ENCODE data around the gene AQR.

AQR gene

GRCh38 chr15:34890424-34890823, 79.1 kb downstream of the AQR start:
- Histone ChIP-seq H4K91ac (ENCODE audit: low read depth, low read length) (no peak overlapping the region), H2BK120ac (ENCODE audit: insufficient read depth, low read length, poor library complexity) (no peak overlapping the region), H3K27me3 (ENCODE audit: insufficient read depth, low read length) (no peaks in the 10 kb centered on the region), H3K9me3 (ENCODE audit: insufficient read depth, low read depth, low read length) (peaks cover 6% of the 10 kb centered on the region), H3K23ac (ENCODE audit: low read length) (no peak overlapping the region), H3K36me3 (ENCODE audit: control insufficient read depth in 1 of 2, insufficient read depth in 2 of 2, low read length in 2 of 2) (peaks cover 8 to 12% of the 10 kb centered on the region in 2 experiments), H4K12ac (ENCODE audit: low read depth, low read length) (no peak overlapping the region), H3K4ac (ENCODE audit: low read depth, low read length) (no peak overlapping the region), H3K79me1 (ENCODE audit: low read length) (no peaks in the 10 kb centered on the region), H3K27ac (ENCODE audit: low read depth, low read length) (no peak overlapping the region), H3K4me1 (ENCODE audit: control insufficient read depth in 1 of 2, insufficient read depth in 2 of 2, low read length in 2 of 2) (no peaks in the 10 kb centered on the region), H3K14ac (ENCODE audit: low read length) (no peak overlapping the region), H3K4me2 (ENCODE audit: low read length) (no peak overlapping the region), H2AFZ (ENCODE audit: insufficient read depth, low read length, poor library complexity) (no peak overlapping the region), H3K4me3 (ENCODE audit: low read depth, low read length) (no peak overlapping the region), H2BK5ac (ENCODE audit: low read depth, low read length, poor library complexity) (no peak overlapping the region), H2BK12ac (ENCODE audit: low read length) (no peak overlapping the region), H3K79me2 (ENCODE audit: control insufficient read depth, insufficient read depth, low read length, poor library complexity) (no peaks in the 10 kb centered on the region), H4K8ac (ENCODE audit: low read depth, low read length) (no peak overlapping the region), H3K18ac (ENCODE audit: low read length) (no peak overlapping the region), H2AK5ac (ENCODE audit: low read length) (no peak overlapping the region), H3K9ac (ENCODE audit: low read length) (no peak overlapping the region)
- no peak for DNase-seq
- no CpG with 5 or more reads among the region's 2 CpGs for WGBS (ENCODE audit: extremely low coverage, insufficient coverage, insufficient read length)

DNA sequence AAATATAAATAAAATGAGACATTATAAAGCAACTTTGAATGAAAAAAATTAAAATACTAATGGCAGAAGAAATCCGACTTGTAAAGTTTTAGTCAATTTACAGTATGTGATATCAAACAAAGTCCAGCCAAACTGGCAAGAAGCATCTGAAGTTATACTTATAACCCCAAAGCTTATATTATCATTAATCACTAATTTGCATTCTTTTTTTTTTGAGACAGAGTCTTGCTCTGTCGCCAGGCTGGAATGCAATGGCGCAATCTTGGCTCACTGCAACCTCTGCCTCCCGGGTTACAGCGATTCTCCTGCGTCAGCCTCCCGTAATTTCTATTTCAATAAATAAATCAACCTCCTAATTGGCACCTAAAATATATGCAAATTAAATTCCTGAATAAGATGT, 80.1 kb downstream of the AQR start:
- WGBS (ENCODE audit: extremely low coverage, insufficient coverage, insufficient read length) = no CpG with 5 or more reads among the region's 7 CpGs
- H3K4me3 ChIP-seq (ENCODE audit: low read depth, low read length) = no peak overlapping the region
- H2BK5ac ChIP-seq (ENCODE audit: low read depth, low read length, poor library complexity) = no peak overlapping the region
- peaks cover 8 to 9% of the 10 kb centered on the region in 2 experiments for H3K36me3 ChIP-seq (ENCODE audit: control insufficient read depth in 1 of 2, insufficient read depth in 2 of 2, low read length in 2 of 2)
- H3K4me2 ChIP-seq (ENCODE audit: low read length) = no peak overlapping the region
- no peak overlapping the region for H2AFZ ChIP-seq (ENCODE audit: insufficient read depth, low read length, poor library complexity)
- peaks cover 6% of the 10 kb centered on the region for H3K9me3 ChIP-seq (ENCODE audit: insufficient read depth, low read depth, low read length)
- H3K79me2 ChIP-seq (ENCODE audit: control insufficient read depth, insufficient read depth, low read length, poor library complexity) = no peaks in the 10 kb centered on the region
- no peak overlapping the region for H2BK120ac ChIP-seq (ENCODE audit: insufficient read depth, low read length, poor library complexity)
- H3K23ac ChIP-seq (ENCODE audit: low read length) = no peak overlapping the region
- H3K14ac ChIP-seq (ENCODE audit: low read length) = no peak overlapping the region
- no peak overlapping the region for H4K12ac ChIP-seq (ENCODE audit: low read depth, low read length)
- no peak overlapping the region for H2AK5ac ChIP-seq (ENCODE audit: low read length)
- no peak overlapping the region for H3K27ac ChIP-seq (ENCODE audit: low read depth, low read length)
- H3K4ac ChIP-seq (ENCODE audit: low read depth, low read length) = no peak overlapping the region
- no peak overlapping the region for H2BK12ac ChIP-seq (ENCODE audit: low read length)
- no peaks in the 10 kb centered on the region for H3K27me3 ChIP-seq (ENCODE audit: insufficient read depth, low read length)
- H4K8ac ChIP-seq (ENCODE audit: low read depth, low read length) = no peak overlapping the region
- no peak overlapping the region for H4K91ac ChIP-seq (ENCODE audit: low read depth, low read length)
- no peak overlapping the region for H3K18ac ChIP-seq (ENCODE audit: low read length)
- H3K4me1 ChIP-seq (ENCODE audit: control insufficient read depth in 1 of 2, insufficient read depth in 2 of 2, low read length in 2 of 2) = no peaks in the 10 kb centered on the region
- no peaks in the 10 kb centered on the region for H3K79me1 ChIP-seq (ENCODE audit: low read length)
- DNase-seq = peak in 1 of 2 donors; percentile 10
- no peak overlapping the region for H3K9ac ChIP-seq (ENCODE audit: low read length)

GRCh38 chr15:34886134-34886533, 83.4 kb downstream of the AQR start:
- Histone ChIP-seq H2BK5ac (ENCODE audit: low read depth, low read length, poor library complexity) (no peak overlapping the region), H4K91ac (ENCODE audit: low read depth, low read length) (no peak overlapping the region), H3K14ac (ENCODE audit: low read length) (no peak overlapping the region), H2AFZ (ENCODE audit: insufficient read depth, low read length, poor library complexity) (no peak overlapping the region), H3K4ac (ENCODE audit: low read depth, low read length) (no peak overlapping the region), H2BK12ac (ENCODE audit: low read length) (no peak overlapping the region), H3K9ac (ENCODE audit: low read length) (no peak overlapping the region), H2BK120ac (ENCODE audit: insufficient read depth, low read length, poor library complexity) (no peak overlapping the region), H3K4me1 (ENCODE audit: control insufficient read depth in 1 of 2, insufficient read depth in 2 of 2, low read length in 2 of 2) (no peaks in the 10 kb centered on the region), H3K4me2 (ENCODE audit: low read length) (no peak overlapping the region), H4K8ac (ENCODE audit: low read depth, low read length) (no peak overlapping the region), H3K9me3 (ENCODE audit: insufficient read depth, low read depth, low read length) (no peaks in the 10 kb centered on the region), H3K4me3 (ENCODE audit: low read depth, low read length) (no peak overlapping the region), H2AK5ac (ENCODE audit: low read length) (no peak overlapping the region), H3K23ac (ENCODE audit: low read length) (no peak overlapping the region), H3K79me1 (ENCODE audit: low read length) (no peaks in the 10 kb centered on the region), H4K12ac (ENCODE audit: low read depth, low read length) (no peak overlapping the region), H3K27ac (ENCODE audit: low read depth, low read length) (no peak overlapping the region), H3K36me3 (ENCODE audit: control insufficient read depth in 1 of 2, insufficient read depth in 2 of 2, low read length in 2 of 2) (peaks cover 1 to 9% of the 10 kb centered on the region in 2 experiments), H3K79me2 (ENCODE audit: control insufficient read depth, insufficient read depth, low read length, poor library complexity) (no peaks in the 10 kb centered on the region), H3K18ac (ENCODE audit: low read length) (no peak overlapping the region), H3K27me3 (ENCODE audit: insufficient read depth, low read length) (no peaks in the 10 kb centered on the region)
- DNase-seq = no peak

DNA sequence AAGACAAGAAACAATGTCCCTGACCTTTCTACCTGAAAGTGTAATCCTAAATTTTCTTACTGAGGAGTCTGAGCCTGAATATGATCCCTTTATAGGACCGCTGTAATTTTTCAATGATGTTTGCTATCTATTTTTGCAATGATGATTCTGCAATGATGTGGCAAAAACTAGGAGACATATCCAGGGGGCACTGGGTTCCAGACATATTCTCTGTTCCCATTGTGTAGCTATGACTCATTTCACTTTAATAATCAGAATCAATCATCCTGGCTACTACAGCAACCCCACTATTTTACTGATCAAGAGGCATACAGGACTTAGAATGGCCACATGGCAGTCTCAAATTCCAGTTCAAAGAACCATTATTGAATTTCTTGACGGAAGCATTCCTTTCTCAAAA, 85.9 kb downstream of the AQR start:
- Histone ChIP-seq H4K91ac (ENCODE audit: low read depth, low read length) (no peak overlapping the region), H3K9me3 (ENCODE audit: insufficient read depth, low read depth, low read length) (no peaks in the 10 kb centered on the region), H3K4ac (ENCODE audit: low read depth, low read length) (no peak overlapping the region), H3K23ac (ENCODE audit: low read length) (no peak overlapping the region), H3K79me2 (ENCODE audit: control insufficient read depth, insufficient read depth, low read length, poor library complexity) (no peaks in the 10 kb centered on the region), H3K79me1 (ENCODE audit: low read length) (no peaks in the 10 kb centered on the region), H3K9ac (ENCODE audit: low read length) (no peak overlapping the region), H3K4me3 (ENCODE audit: low read depth, low read length) (no peak overlapping the region), H3K27ac (ENCODE audit: low read depth, low read length) (no peak overlapping the region), H2AFZ (ENCODE audit: insufficient read depth, low read length, poor library complexity) (no peak overlapping the region), H4K8ac (ENCODE audit: low read depth, low read length) (no peak overlapping the region), H3K14ac (ENCODE audit: low read length) (no peak overlapping the region), H3K4me1 (ENCODE audit: control insufficient read depth in 1 of 2, insufficient read depth in 2 of 2, low read length in 2 of 2) (no peaks in the 10 kb centered on the region), H4K12ac (ENCODE audit: low read depth, low read length) (no peak overlapping the region), H3K27me3 (ENCODE audit: insufficient read depth, low read length) (no peaks in the 10 kb centered on the region), H3K18ac (ENCODE audit: low read length) (no peak overlapping the region), H2BK5ac (ENCODE audit: low read depth, low read length, poor library complexity) (no peak overlapping the region), H3K36me3 (ENCODE audit: control insufficient read depth in 1 of 2, insufficient read depth in 2 of 2, low read length in 2 of 2) (peaks cover 1 to 9% of the 10 kb centered on the region in 2 experiments), H2AK5ac (ENCODE audit: low read length) (no peak overlapping the region), H3K4me2 (ENCODE audit: low read length) (no peak overlapping the region), H2BK120ac (ENCODE audit: insufficient read depth, low read length, poor library complexity) (no peak overlapping the region), H2BK12ac (ENCODE audit: low read length) (no peak overlapping the region)
- no peak for DNase-seq
- no CpG with 5 or more reads among the region's 2 CpGs for WGBS (ENCODE audit: extremely low coverage, insufficient coverage, insufficient read length)

All from trophoblast cell (in vitro differentiated cells and primary cell).